HG02798 (cell line): Measurements from ENCODE around the gene C2CD3.

Experiments
- ATAC-seq: cut with Tn5 transposase; IDR thresholded peaks from one replicate; pipeline ENCODE4 v1.9.1; 2021; ENCODE audit warnings: mild to moderate bottlenecking; ENCODE audit not compliant: unreplicated experiment, poor library complexity

C2CD3 gene

DNA sequence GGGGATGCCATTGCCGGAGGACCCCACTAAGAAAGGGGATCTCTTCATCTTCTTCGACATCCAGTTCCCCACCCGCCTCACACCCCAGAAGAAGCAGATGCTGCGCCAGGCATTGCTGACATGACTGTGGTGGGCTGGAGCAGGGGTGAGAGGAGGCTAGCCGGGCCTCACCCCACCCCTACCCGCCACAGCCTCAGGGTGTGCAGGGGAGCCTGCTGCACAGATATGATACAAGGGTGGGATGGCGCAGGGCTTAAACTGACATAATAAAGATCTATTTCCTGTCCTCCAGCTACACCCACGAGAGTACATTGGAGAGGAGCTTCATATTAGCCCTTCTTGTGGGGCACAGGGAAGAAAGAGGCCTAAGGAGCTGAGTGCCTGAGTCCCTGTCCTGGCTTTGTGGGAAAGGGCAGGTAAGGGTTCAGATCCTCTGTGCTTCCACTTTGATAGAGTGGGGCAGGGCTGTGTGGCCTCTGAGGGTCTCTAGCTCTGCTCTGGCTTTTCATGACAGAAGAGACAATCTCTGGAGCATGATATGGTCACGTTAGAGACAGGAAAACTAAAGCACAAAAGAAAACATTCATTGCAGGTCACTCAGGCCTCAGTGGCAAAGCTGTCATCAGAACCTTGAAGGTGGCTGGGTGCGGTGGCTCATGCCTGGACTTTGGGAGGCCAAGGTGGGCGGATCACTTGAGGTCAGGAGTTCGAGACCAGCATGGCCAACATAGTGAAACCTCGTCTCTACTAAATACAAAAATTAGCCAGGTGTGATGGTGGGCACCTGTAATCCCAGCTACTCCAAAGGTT is 200.6 kb downstream of the C2CD3 start:
- ATAC-seq, result no peak

- no peak for ATAC-seq
These were observed 201.7 kb downstream of the C2CD3 start for GRCh38 chr11:73969091-73969490.

DNA sequence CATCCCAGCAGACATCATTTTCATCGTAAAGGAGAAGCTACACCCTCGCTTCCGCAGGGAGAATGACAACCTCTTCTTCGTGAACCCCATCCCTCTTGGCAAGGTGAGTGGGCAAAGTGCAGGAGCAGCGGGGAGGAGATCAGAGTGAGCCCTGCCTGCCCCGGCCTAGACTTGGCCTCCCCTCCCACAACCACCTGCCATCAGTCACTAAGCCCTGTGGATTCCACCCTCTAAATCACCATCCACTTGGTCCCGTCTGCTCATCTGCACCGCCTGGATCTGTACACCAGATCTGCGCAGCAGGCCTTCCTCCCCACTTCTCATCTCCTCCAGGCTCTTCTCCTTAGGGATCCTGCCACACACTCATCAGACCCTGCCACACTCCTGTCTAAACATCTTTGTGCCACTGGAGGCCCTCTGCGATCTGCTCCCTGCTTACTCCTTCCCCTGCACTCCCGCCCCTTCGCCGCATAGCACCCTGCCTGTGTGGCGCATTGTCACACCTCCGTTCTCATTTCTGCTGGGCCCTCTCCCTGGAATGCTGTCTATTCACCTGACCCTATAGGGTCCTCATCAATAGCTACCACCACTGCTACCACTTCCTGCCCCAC is 202.3 kb downstream of the C2CD3 start:
- no peak for ATAC-seq

- no peak for ATAC-seq
These were observed 205.1 kb downstream of the C2CD3 start for GRCh38 chr11:73965764-73966121.

DNA sequence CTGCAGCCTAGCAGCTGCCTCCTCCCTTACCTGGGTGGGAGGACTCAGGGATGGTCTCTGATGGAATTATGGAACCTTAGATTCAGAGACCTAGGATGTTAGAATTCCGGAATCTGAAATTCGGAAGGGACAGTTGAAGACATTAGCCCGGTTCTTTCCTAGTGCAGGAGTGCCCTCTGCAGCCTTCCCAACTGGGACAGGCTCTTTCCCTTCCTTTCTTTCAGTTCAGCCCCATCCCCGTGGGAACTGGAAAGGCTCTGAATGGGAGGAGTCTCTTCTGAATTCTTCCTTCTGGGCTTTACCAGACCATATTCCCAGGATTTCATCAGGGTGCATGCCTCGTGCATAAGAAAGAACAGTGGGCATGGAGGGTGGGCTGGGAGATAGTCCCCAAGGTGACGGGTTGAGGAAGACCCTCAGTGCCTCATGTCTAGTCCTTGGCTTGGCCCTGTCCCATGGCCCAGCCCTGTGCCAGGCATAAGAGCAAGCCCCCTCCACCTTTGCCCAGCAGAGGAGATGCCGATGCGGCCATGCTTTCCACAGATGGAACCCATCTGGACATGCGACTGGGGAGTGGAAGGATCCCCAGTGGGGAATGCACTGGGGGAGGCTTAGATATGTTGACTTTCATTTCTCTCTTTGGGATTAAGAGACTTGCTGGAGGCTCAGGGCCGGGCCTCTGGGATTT is 205.6 kb downstream of the C2CD3 start:
- ATAC-seq, result no peak

DNA sequence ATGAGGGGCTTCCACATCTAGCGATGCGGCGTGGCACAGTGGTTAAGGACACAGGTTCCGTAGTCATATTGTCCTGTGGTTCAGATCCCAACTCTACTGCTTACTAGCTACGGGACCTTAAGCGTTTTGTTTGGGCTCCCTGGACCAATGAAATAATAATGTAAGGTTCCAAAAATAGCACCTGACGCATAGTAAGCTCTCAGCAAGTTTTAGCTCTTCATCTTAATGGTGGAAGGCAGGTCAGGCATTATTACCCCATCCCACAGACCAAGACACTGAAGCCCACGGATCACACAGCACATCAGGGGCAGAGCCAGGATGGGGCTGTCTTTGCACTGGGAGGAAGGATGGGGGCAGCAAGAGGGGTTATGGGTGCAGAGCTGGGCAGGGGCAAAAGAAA is 206.9 kb downstream of the C2CD3 start:
- ATAC-seq, result no peak
